Middle frontal gyrus (tissue), 1 donor: ENCODE measurements around the gene LEMD1.

ENCODE experiments used
- DNase-seq: peaks from one replicate; pipeline ENCODE4 v3.0.0-alpha.2; 2015; ENCODE audit warnings: low spot score; ENCODE audit errors: extremely low spot score

Gene LEMD1

DNA sequence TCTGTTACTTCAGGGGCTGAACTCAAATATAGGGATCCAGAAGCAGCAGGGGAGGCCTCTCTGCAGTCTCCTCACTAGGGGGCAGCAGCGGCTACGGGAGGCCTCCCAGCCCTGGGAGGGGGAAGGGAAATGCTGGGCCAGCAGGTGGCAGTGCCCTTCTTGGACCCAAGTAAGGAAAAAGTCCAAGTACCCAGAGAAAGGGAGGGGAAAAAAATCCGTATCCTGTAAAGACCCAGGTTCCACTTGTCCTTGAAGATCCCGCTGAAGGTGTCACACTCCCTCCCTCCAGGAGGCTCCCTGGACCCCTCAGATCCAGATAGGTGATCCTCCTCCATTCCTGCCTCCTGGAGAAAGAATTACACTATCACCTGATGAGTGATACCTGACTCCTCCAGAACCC, 86.2 kb downstream of the LEMD1 start:
- DNase-seq: peak; percentile 74

DNA sequence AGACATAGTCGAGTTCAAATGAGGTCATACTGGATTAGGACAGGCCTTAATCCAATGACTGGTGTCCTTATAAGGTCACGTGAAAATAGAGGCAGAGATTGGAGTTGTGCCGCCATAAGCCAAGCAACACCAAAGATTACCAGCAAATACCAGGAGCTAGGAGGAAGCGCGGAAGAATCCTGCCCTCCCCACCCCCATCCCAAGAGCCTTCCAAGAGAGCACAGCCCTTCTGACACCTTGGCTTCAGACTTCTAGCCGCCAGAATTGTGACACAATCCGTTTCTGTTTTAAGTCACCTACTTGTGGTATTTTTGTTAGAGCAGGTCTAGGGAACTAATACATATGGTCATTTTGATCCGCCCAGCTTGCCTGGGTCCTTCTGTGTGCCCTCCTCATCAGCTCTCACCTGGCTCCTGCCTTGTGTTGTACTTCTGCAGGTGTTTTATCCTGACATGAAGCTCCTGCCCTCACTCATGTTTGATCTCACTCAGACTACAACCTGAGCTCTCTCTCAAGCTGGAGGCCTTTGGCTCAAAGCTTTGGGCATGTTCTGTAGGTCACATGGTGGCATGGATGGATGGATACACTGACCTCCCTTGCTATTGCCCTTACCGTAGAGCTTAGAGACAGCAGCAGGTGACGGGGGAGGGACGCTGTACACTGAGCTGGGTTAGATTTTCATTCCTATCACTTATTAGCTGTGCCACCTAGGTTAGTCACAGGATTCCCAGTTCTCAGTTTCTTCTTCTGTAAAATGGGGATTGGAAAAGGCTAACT, 89.7 kb downstream of the LEMD1 start:
- DNase-seq: no peak
